Ishikawa (cell line): ENCODE measurements around the gene AHCYL1.

Experiments
- CEBPB ChIP-seq: IDR thresholded peaks from 2 replicates; pipeline ENCODE4 v1.6.1; 2012
- CREB1 ChIP-seq: IDR thresholded peaks from 2 replicates; pipeline ENCODE4 v1.6.1; 2012; ENCODE audit warnings: low read depth
- EP300 ChIP-seq: IDR thresholded peaks from 2 replicates; pipeline ENCODE4 v1.6.1; 2012; ENCODE audit warnings: borderline replicate concordance
- FOXM1 ChIP-seq: IDR thresholded peaks from 2 replicates; pipeline ENCODE4 v1.6.1; 2012; ENCODE audit warnings: low read depth, borderline replicate concordance
- NFIC ChIP-seq: IDR thresholded peaks from 2 replicates; pipeline ENCODE4 v1.6.1; 2012
- RAD21 ChIP-seq: IDR thresholded peaks from 2 replicates; pipeline ENCODE4 v1.6.1; 2012; ENCODE audit warnings: low read depth
- TAF1 ChIP-seq: IDR thresholded peaks from 2 replicates; pipeline ENCODE4 v1.6.1; 2012; ENCODE audit warnings: low read depth, mild to moderate bottlenecking
- TCF12 ChIP-seq: IDR thresholded peaks from 2 replicates; pipeline ENCODE4 v1.6.1; 2012; ENCODE audit warnings: low read depth
- YY1 ChIP-seq: IDR thresholded peaks from 2 replicates; pipeline ENCODE4 v1.6.1; 2012; ENCODE audit warnings: low read depth
- TF ChIP-seq, protein P1 (sequence below): IDR thresholded peaks from 2 replicates; pipeline ENCODE4 v1.6.1; 2012
- TF ChIP-seq, protein P2 (sequence below): IDR thresholded peaks from 2 replicates; pipeline ENCODE4 v1.6.1; 2012
- TF ChIP-seq, protein P3 (sequence below): IDR thresholded peaks from 2 replicates; pipeline ENCODE4 v1.6.1; 2012; ENCODE audit warnings: low read depth, mild to moderate bottlenecking

DNA sequence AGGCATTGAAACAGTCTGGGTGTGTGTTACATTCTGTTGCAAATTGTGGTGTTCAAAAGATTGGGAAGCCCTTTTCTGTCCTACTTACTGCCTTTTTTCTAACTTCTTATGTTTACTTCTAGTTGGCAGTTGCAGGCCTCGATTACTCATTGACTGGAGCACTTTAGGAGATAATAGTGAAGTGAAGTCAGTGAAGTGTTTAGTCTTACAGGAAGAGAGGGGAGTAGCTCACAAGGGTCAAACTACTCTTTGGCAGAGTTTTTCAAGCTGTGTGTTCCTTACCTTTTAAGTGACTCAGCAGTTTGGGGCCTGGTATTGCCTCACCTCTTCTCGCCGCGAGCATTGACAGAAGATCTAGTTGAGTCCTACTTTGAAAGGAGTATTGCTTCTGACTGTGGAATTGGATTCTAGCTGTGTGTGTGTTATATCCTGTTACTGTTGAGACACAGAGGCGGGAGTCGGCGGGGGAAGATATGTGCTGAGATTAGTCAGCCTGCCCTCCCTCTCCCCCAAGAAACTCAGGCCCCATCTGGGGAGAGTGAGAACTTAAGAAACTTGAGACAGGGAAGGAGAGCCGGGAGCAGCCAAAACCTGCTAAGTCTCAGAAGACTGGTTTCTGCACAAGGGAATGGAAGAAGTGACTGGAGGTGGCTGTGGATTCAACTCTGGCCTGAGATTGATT is 19.3 kb downstream of the AHCYL1 start:
- TF ChIP-seq CEBPB (peak; percentile 95), TAF1 (no peak), CREB1 (no peak), RAD21 (no peak), NFIC (peak; percentile 72), FOXM1 (no peak; the same call in 1 of the 2 replicates), EP300 (peak; percentile 74), TCF12 (peak; percentile 68; the same call in 1 of the 2 replicates), YY1 (no peak)
- TF ChIP-seq, protein P1, sequence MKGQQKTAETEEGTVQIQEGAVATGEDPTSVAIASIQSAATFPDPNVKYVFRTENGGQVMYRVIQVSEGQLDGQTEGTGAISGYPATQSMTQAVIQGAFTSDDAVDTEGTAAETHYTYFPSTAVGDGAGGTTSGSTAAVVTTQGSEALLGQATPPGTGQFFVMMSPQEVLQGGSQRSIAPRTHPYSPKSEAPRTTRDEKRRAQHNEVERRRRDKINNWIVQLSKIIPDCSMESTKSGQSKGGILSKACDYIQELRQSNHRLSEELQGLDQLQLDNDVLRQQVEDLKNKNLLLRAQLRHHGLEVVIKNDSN: no peak
- TF ChIP-seq, protein P2, sequence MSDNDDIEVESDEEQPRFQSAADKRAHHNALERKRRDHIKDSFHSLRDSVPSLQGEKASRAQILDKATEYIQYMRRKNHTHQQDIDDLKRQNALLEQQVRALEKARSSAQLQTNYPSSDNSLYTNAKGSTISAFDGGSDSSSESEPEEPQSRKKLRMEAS: no peak
- TF ChIP-seq, protein P3, sequence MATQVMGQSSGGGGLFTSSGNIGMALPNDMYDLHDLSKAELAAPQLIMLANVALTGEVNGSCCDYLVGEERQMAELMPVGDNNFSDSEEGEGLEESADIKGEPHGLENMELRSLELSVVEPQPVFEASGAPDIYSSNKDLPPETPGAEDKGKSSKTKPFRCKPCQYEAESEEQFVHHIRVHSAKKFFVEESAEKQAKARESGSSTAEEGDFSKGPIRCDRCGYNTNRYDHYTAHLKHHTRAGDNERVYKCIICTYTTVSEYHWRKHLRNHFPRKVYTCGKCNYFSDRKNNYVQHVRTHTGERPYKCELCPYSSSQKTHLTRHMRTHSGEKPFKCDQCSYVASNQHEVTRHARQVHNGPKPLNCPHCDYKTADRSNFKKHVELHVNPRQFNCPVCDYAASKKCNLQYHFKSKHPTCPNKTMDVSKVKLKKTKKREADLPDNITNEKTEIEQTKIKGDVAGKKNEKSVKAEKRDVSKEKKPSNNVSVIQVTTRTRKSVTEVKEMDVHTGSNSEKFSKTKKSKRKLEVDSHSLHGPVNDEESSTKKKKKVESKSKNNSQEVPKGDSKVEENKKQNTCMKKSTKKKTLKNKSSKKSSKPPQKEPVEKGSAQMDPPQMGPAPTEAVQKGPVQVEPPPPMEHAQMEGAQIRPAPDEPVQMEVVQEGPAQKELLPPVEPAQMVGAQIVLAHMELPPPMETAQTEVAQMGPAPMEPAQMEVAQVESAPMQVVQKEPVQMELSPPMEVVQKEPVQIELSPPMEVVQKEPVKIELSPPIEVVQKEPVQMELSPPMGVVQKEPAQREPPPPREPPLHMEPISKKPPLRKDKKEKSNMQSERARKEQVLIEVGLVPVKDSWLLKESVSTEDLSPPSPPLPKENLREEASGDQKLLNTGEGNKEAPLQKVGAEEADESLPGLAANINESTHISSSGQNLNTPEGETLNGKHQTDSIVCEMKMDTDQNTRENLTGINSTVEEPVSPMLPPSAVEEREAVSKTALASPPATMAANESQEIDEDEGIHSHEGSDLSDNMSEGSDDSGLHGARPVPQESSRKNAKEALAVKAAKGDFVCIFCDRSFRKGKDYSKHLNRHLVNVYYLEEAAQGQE: no peak
